ENCODE results near the gene METAP1D. TPM values are rescaled to one million over a fixed set of nuclear protein-coding genes. Genes with fewer than 3 reads are reported as not detected.

Gene METAP1D
- polyA plus RNA-seq, 6 donors from 2014 or later = 2.5 to 5.2 (median 4.1) TPM

- ATAC-seq (ENCODE audit: low read depth in 2 of 2) (no peak), DNase-seq (no peak)
- Mint-ChIP-seq H3K27me3 (no peaks in the 10 kb centered on the region), H3K9me3 (peaks cover 0 to 12% (median 5%) of the 10 kb centered on the region in 7 donors), H3K36me3 (peaks cover 8 to 10% of the 10 kb centered on the region in 2 donors), H3K27ac (peak overlapping the region in 2 of 6 donors; percentile 24 to 79), H3K4me3 (no peak overlapping the region), H3K4me1 (peaks cover 12 to 13% (median 12%) of the 10 kb centered on the region in 3 donors)
Measured at GRCh38 chr2:172009823-172010222, 10.1 kb downstream of the METAP1D start.

- Mint-ChIP-seq H3K27me3 (no peaks in the 10 kb centered on the region), H3K36me3 (peaks cover 8 to 15% of the 10 kb centered on the region in 2 donors), H3K4me3 (no peak overlapping the region), H3K27ac (peak overlapping the region in 1 of 6 donors; percentile 73), H3K4me1 (peaks cover 14 to 17% (median 16%) of the 10 kb centered on the region in 3 donors), H3K9me3 (peaks cover 0 to 5% (median 2%) of the 10 kb centered on the region in 7 donors)
- DNase-seq (no peak), ATAC-seq (ENCODE audit: low read depth in 2 of 2) (no peak)
Measured at GRCh38 chr2:172011812-172012575, 12.2 kb downstream of the METAP1D start.

- H3K27me3 Mint-ChIP-seq = no peaks in the 10 kb centered on the region
- peak overlapping the region in 1 of 6 donors; percentile 70 for H3K27ac Mint-ChIP-seq
- ATAC-seq (ENCODE audit: low read depth in 2 of 2) = no peak
- peaks cover 0 to 5% (median 0%) of the 10 kb centered on the region in 7 donors for H3K9me3 Mint-ChIP-seq
- H3K4me3 Mint-ChIP-seq = no peak overlapping the region
- peaks cover 8 to 15% of the 10 kb centered on the region in 2 donors for H3K36me3 Mint-ChIP-seq
- H3K4me1 Mint-ChIP-seq = peaks cover 14 to 17% (median 16%) of the 10 kb centered on the region in 3 donors
- no peak for DNase-seq
Measured at GRCh38 chr2:172012677-172013391, 13.1 kb downstream of the METAP1D start.

- peak overlapping the region in 1 of 6 donors; percentile 70 for H3K27ac Mint-ChIP-seq
- peaks cover 0 to 5% (median 0%) of the 10 kb centered on the region in 7 donors for H3K9me3 Mint-ChIP-seq
- DNase-seq = peak; percentile 6
- H3K4me3 Mint-ChIP-seq = no peak overlapping the region
- H3K4me1 Mint-ChIP-seq = peaks cover 14 to 17% (median 16%) of the 10 kb centered on the region in 3 donors
- H3K36me3 Mint-ChIP-seq = peaks cover 8 to 15% of the 10 kb centered on the region in 2 donors
- ATAC-seq (ENCODE audit: low read depth in 2 of 2) = peak; percentile 35 to 63
- H3K27me3 Mint-ChIP-seq = no peaks in the 10 kb centered on the region
Measured at GRCh38 chr2:172013396-172013795, 13.6 kb downstream of the METAP1D start.

GRCh38 chr2:172021074-172021931 lies 21.6 kb downstream of the METAP1D start:
- H3K27ac Mint-ChIP-seq = peak overlapping the region in 1 of 6 donors; percentile 59
- no peaks in the 10 kb centered on the region for H3K27me3 Mint-ChIP-seq

GRCh38 chr2:172021955-172022354 lies 22.2 kb downstream of the METAP1D start:
- H3K9me3 Mint-ChIP-seq = no peaks in the 10 kb centered on the region
- no peak overlapping the region for H3K27ac Mint-ChIP-seq
- peaks cover 0 to under 1% (median under 1%) of the 10 kb centered on the region in 3 donors for H3K4me1 Mint-ChIP-seq
- DNase-seq = no peak
- no peak overlapping the region for H3K4me3 Mint-ChIP-seq
- ATAC-seq (ENCODE audit: low read depth in 2 of 2) = no peak
- no peaks in the 10 kb centered on the region for H3K27me3 Mint-ChIP-seq
- peaks cover 0 to 5% of the 10 kb centered on the region in 2 donors for H3K36me3 Mint-ChIP-seq

More at GRCh38 chr2:172021074-172021931, 21.6 kb downstream of the METAP1D start:
- DNase-seq = no peak
- Mint-ChIP-seq H3K36me3 (peaks cover 0 to 10% of the 10 kb centered on the region in 2 donors), H3K4me1 (peaks cover 2 to 5% (median 4%) of the 10 kb centered on the region in 3 donors), H3K9me3 (no peaks in the 10 kb centered on the region), H3K4me3 (peak overlapping the region in 1 of 8 donors; percentile 41)
- no peak for ATAC-seq (ENCODE audit: low read depth in 2 of 2)

GRCh38 chr2:172031536-172031935 lies 31.8 kb downstream of the METAP1D start:
- Mint-ChIP-seq H3K27ac (no peak overlapping the region), H3K4me1 (peaks cover 0 to 5% (median 2%) of the 10 kb centered on the region in 3 donors), H3K4me3 (no peak overlapping the region), H3K9me3 (no peaks in the 10 kb centered on the region), H3K27me3 (no peaks in the 10 kb centered on the region), H3K36me3 (no peaks in the 10 kb centered on the region)
- DNase-seq = no peak
- ATAC-seq (ENCODE audit: low read depth in 2 of 2) = no peak

- no peaks in the 10 kb centered on the region for H3K9me3 Mint-ChIP-seq
- peaks cover 0 to 7% of the 10 kb centered on the region in 2 donors for H3K36me3 Mint-ChIP-seq
- ATAC-seq (ENCODE audit: low read depth in 2 of 2) (no peak), DNase-seq (no peak)
- peaks cover 0 to 4% (median 0%) of the 10 kb centered on the region in 3 donors for H3K4me1 Mint-ChIP-seq
- no peaks in the 10 kb centered on the region for H3K27me3 Mint-ChIP-seq
- H3K27ac Mint-ChIP-seq = no peak overlapping the region
- H3K4me3 Mint-ChIP-seq = no peak overlapping the region
Measured at GRCh38 chr2:172038121-172038520, 38.4 kb downstream of the METAP1D start.

GRCh38 chr2:172038604-172039003 lies 38.9 kb downstream of the METAP1D start:
- Mint-ChIP-seq H3K4me1 (peaks cover 0 to 4% (median 0%) of the 10 kb centered on the region in 3 donors), H3K27me3 (no peaks in the 10 kb centered on the region), H3K36me3 (peaks cover 0 to 7% of the 10 kb centered on the region in 2 donors), H3K9me3 (no peaks in the 10 kb centered on the region), H3K27ac (no peak overlapping the region), H3K4me3 (no peak overlapping the region)
- ATAC-seq (ENCODE audit: low read depth in 2 of 2) (no peak), DNase-seq (no peak)

GRCh38 chr2:172039011-172039704 lies 39.4 kb downstream of the METAP1D start:
- Mint-ChIP-seq H3K27me3 (no peaks in the 10 kb centered on the region), H3K36me3 (peaks cover 0 to 7% of the 10 kb centered on the region in 2 donors), H3K4me3 (no peak overlapping the region), H3K4me1 (peaks cover 0 to 4% (median 0%) of the 10 kb centered on the region in 3 donors), H3K9me3 (no peaks in the 10 kb centered on the region), H3K27ac (peak overlapping the region in 1 of 6 donors; percentile 15)
- DNase-seq (no peak), ATAC-seq (ENCODE audit: low read depth in 2 of 2) (no peak)

GRCh38 chr2:172040311-172040710 lies 40.6 kb downstream of the METAP1D start:
- peaks cover 0 to 4% (median 0%) of the 10 kb centered on the region in 3 donors for H3K4me1 Mint-ChIP-seq
- no peak overlapping the region for H3K4me3 Mint-ChIP-seq
- no peak for DNase-seq
- no peak overlapping the region for H3K27ac Mint-ChIP-seq
- H3K9me3 Mint-ChIP-seq = no peaks in the 10 kb centered on the region
- H3K27me3 Mint-ChIP-seq = no peaks in the 10 kb centered on the region
- ATAC-seq (ENCODE audit: low read depth in 2 of 2) = no peak
- H3K36me3 Mint-ChIP-seq = peaks cover 0 to 7% of the 10 kb centered on the region in 2 donors

GRCh38 chr2:172046080-172046678 lies 46.4 kb downstream of the METAP1D start:
- Mint-ChIP-seq H3K27ac (no peak overlapping the region), H3K9me3 (no peaks in the 10 kb centered on the region), H3K36me3 (no peaks in the 10 kb centered on the region), H3K4me1 (no peaks in the 10 kb centered on the region), H3K27me3 (no peaks in the 10 kb centered on the region), H3K4me3 (no peak overlapping the region)
- DNase-seq (no peak), ATAC-seq (ENCODE audit: low read depth in 2 of 2) (no peak)
